Gastrocnemius medialis (tissue), 4 donors: ENCODE data around the gene MYH9. TPM values are rescaled to one million over a fixed set of nuclear protein-coding genes. Genes with fewer than 3 reads are reported as not detected.

Experiments
- ATAC-seq, 2 donors: fragments of 150-250 bp; one replicate each; pipeline ENCODE4 v1.9.1; 2016
- DNase-seq, 2 donors: peaks; one replicate each; pipeline ENCODE4 v3.0.0-alpha.2; 2019
- H3K27ac ChIP-seq, 4 donors: fragments of 200-600 bp; sonication (generic); 1 replicate in 1 of 4; 2 replicates in 3 of 4; pipeline ENCODE4 v1.5.1; 2016 to 2018; ENCODE audit warnings: mild to moderate bottlenecking in 2 of 4, moderate library complexity in 1 of 4
- H3K27me3 ChIP-seq, 3 donors: fragments of 200-600 bp; sonication (generic) in 2 of 3; 1 replicate in 1 of 3; 2 replicates in 2 of 3; pipeline versions ENCODE4 v1.5.1 to v1.6.0; 2016 to 2019; ENCODE audit warnings: mild to moderate bottlenecking in 1 of 3, moderate library complexity in 1 of 3
- H3K36me3 ChIP-seq, 2 donors: fragments of 200-600 bp; sonication (generic) in 1 of 2; one replicate each; pipeline ENCODE4 v1.5.1; 2017 to 2018
- H3K4me1 ChIP-seq, 2 donors: fragments of 200-600 bp; sonication (generic) in 1 of 2; one replicate each; pipeline ENCODE4 v1.5.1; 2016 to 2017; ENCODE audit warnings: mild to moderate bottlenecking in 2 of 2
- H3K4me3 ChIP-seq, 4 donors: fragments of 200-600 bp; sonication (generic) in 3 of 4; 1 replicate in 1 of 4; 2 replicates in 3 of 4; pipeline ENCODE4 v1.5.1; 2016 to 2019; ENCODE audit warnings: mild to moderate bottlenecking in 2 of 4
- H3K9me3 ChIP-seq, 3 donors: fragments of 200-600 bp; sonication (generic) in 2 of 3; 1 replicate in 1 of 3; 2 replicates in 2 of 3; pipeline ENCODE4 v1.5.1; 2016 to 2019
- CTCF ChIP-seq, 5 experiments: fragments of 450-650 bp in 3 of 5; fragments of 200-600 bp in 2 of 5; sonication (generic) in 2 of 5; IDR thresholded peaks in 4 of 5; conservative IDR thresholded peaks in 1 of 5; 1 replicate in 4 of 5; 2 replicates in 1 of 5; pipeline ENCODE4 v1.5.1; 2016 to 2019; ENCODE audit warnings: antibody characterized with exemption in 5 of 5, mild to moderate bottlenecking in 3 of 5, moderate library complexity in 3 of 5
- POLR2A ChIP-seq, 2 donors: fragments of 450-650 bp; IDR thresholded peaks; one replicate each; pipeline ENCODE4 v1.6.1; 2017; ENCODE audit warnings: antibody characterized with exemption in 2 of 2, mild to moderate bottlenecking in 2 of 2, moderate library complexity in 2 of 2
- in situ Hi-C, 4 donors: fragments of 200-750 bp; cut with MboI; loops; one replicate each; pipeline versions ENCODE4 v1.15.0 to v1.8.0; 2017; ENCODE audit warnings: low sequenced_read_pairs in 4 of 4
- intact Hi-C: fragments of 100-400 bp; cut with DNase I; formaldehyde crosslinking; loops from one replicate; pipeline ENCODE4 v1.15.1; 2023; ENCODE audit warnings: low total_unique reads
- total RNA-seq, 4 donors: library from RNA; depleted of rRNA; stranded (reverse); fragments of >200 nt; gene quantifications; one replicate each; pipeline versions ENCODE4 v1.1.0 to v1.2.3, GENCODE V29; 2016

The MYH9 gene
- total RNA-seq, 4 donors from 2014 or later, result 38.9 to 115 (median 104) TPM

DNA sequence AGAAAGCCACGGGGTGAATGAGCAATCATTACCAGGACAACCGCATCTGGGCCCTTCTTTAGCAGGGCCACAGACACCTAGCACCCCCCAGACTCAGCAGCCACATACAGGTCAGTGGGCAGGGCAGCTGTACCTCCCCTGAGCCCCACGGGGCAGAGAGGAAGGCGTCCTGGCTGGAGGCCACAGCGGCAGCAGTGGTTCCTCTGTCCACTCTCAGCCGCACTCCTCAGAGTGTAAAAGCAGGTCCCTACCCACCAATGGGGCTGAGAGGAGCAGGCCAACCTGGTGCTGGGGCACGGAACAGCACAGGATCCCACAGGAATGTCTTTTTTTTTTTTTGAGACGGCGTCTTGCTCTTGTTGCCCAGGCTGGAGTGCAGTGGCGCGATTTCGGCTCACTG lies 69.3 kb downstream of the MYH9 start:
- in situ Hi-C loops, result no loop called here
- Histone ChIP-seq H3K9me3 (no peaks in the 10 kb centered on the region), H3K27me3 (no peaks in the 10 kb centered on the region), H3K27ac (peak overlapping the region; percentile 82 to 84 (median 84)), H3K36me3 (peaks cover 0 to 95% of the 10 kb centered on the region in 2 donors), H3K4me3 (no peak overlapping the region), H3K4me1 (peaks cover 9 to 22% of the 10 kb centered on the region in 2 donors)
- intact Hi-C loops, result loop anchor here (5.0 kb wide), 1 partner anchor 149 kb away; no protein-coding TSS in a partner anchor
- ATAC-seq (no peak), DNase-seq (no peak)
- TF ChIP-seq CTCF (IDR thresholded peaks at IDR 0.05 in 4 of 5, conservative IDR thresholded peaks at IDR 0.05 in 1 of 5), result no peak
- TF ChIP-seq POLR2A (IDR thresholded peaks at IDR 0.05), result no peak

GRCh38 chr22:36317658-36318271 lies 70.0 kb downstream of the MYH9 start:
- in situ Hi-C loops, result no loop called here
- intact Hi-C loops, result loop anchor here (5.0 kb wide), 1 partner anchor 150 kb away; no protein-coding TSS in a partner anchor
- H3K4me1 ChIP-seq, result peaks cover 4 to 16% of the 10 kb centered on the region in 2 donors
- H3K27ac ChIP-seq, result peak overlapping the region; percentile 82 to 84 (median 84)
- TF ChIP-seq POLR2A (IDR thresholded peaks at IDR 0.05) (peak in 1 of 2 donors; percentile 17), CTCF (IDR thresholded peaks at IDR 0.05 in 4 of 5, conservative IDR thresholded peaks at IDR 0.05 in 1 of 5) (no peak)
- peaks cover 0 to 95% of the 10 kb centered on the region in 2 donors for H3K36me3 ChIP-seq
- H3K27me3 ChIP-seq, result no peaks in the 10 kb centered on the region
- DNase-seq (peak; percentile 63 to 87), ATAC-seq (peak; percentile 86 to 96)
- no peak overlapping the region for H3K4me3 ChIP-seq
- H3K9me3 ChIP-seq, result no peaks in the 10 kb centered on the region

DNA sequence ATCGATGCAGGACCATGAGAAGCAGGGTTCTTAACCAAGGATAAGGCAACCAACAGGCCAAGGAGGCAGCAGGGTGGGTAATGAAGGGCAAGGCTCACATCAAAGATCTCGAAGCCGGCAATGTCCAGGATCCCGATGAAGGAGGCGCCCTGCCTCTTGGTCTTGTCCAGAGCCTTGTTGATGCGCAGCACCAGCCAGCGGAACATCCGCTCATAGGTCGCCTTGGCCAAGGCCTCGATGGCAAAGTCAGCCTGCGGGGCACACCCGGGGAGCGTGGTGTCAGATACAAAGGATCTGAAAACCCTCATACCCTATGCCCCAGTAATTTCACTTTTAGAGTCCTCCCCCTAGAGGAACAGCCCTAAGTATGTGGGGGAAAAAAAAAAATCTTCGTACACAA lies 71.3 kb downstream of the MYH9 start:
- intact Hi-C loops, result loop anchor here (5.0 kb wide), 1 partner anchor 151 kb away; no protein-coding TSS in a partner anchor
- TF ChIP-seq CTCF (IDR thresholded peaks at IDR 0.05 in 4 of 5, conservative IDR thresholded peaks at IDR 0.05 in 1 of 5) (no peak), POLR2A (IDR thresholded peaks at IDR 0.05) (no peak)

GRCh38 chr22:36315325-36315724 lies 72.4 kb downstream of the MYH9 start:
- in situ Hi-C loops (no loop called here), intact Hi-C loops (loop anchor here (5.0 kb wide), 1 partner anchor 152 kb away; no protein-coding TSS in a partner anchor)
- peak overlapping the region in 2 of 4 donors; percentile 17 to 36 for H3K27ac ChIP-seq
- ATAC-seq (no peak), DNase-seq (no peak)
- no peaks in the 10 kb centered on the region for H3K27me3 ChIP-seq
- peaks cover 5 to 97% of the 10 kb centered on the region in 2 donors for H3K36me3 ChIP-seq
- H3K4me3 ChIP-seq, result no peak overlapping the region
- H3K9me3 ChIP-seq, result no peaks in the 10 kb centered on the region
- no peak for TF ChIP-seq CTCF (IDR thresholded peaks at IDR 0.05 in 4 of 5, conservative IDR thresholded peaks at IDR 0.05 in 1 of 5)
- TF ChIP-seq POLR2A (IDR thresholded peaks at IDR 0.05), result no peak
- peaks cover 4 to 11% of the 10 kb centered on the region in 2 donors for H3K4me1 ChIP-seq

More for the DNA sequence above, 71.3 kb downstream of the MYH9 start:
- no peaks in the 10 kb centered on the region for H3K27me3 ChIP-seq
- DNase-seq (no peak), ATAC-seq (no peak)
- peak overlapping the region in 2 of 4 donors; percentile 82 to 84 for H3K27ac ChIP-seq
- peaks cover 5 to 97% of the 10 kb centered on the region in 2 donors for H3K36me3 ChIP-seq
- H3K4me1 ChIP-seq, result peaks cover 4 to 16% of the 10 kb centered on the region in 2 donors
- H3K4me3 ChIP-seq, result no peak overlapping the region
- in situ Hi-C loops, result no loop called here
- H3K9me3 ChIP-seq, result no peaks in the 10 kb centered on the region
